ENCODE data around the gene APOO.

GRCh38 chrX:23838953-23839352 is 68.8 kb downstream of the APOO start:
- TF ChIP-seq CTCF (conservative IDR thresholded peaks at IDR 0.05) = no peak
- no peak for TF ChIP-seq ZFX (IDR thresholded peaks at IDR 0.05)
